ENCODE results near the gene FOLR3. TPM values are rescaled to one million over a fixed set of nuclear protein-coding genes. Genes with fewer than 3 reads are reported as not detected.

Gene FOLR3
- total and polyA plus RNA-seq, 2 experiments from 2014 or later = not detected

- DNase-seq (ENCODE audit: low spot score) (no peak), ATAC-seq (no peak)
- Histone ChIP-seq H4K20me1 (replicated peaks; ENCODE audit: insufficient read depth) (no peaks in the 10 kb centered on the region), H3K27ac (ENCODE audit: low read depth) (no peak overlapping the region), H3K4me1 (ENCODE audit: insufficient read depth) (no peaks in the 10 kb centered on the region), H3K27me3 (ENCODE audit: insufficient read depth) (no peaks in the 10 kb centered on the region), H3K9me2 (ENCODE audit: insufficient read depth) (0 out of 2 replicates have a peak, but pooled peaks cover 3% of the 10 kb centered on the region), H3K4me3 (no peak overlapping the region), H2AFZ (no peak overlapping the region), H3K4me2 (no peak overlapping the region), H3F3A (replicated peaks; ENCODE audit: low read depth) (no peaks in the 10 kb centered on the region), H3K36me3 (ENCODE audit: insufficient read depth) (no peaks in the 10 kb centered on the region; the same call in 1 of the 2 replicates), H3K79me2 (replicated peaks; ENCODE audit: insufficient read depth) (no peaks in the 10 kb centered on the region)
- TF ChIP-seq EZH2 (IDR thresholded peaks at IDR 0.05; ENCODE audit: low read depth, unreplicated experiment) = no peak
- no peak for TF ChIP-seq JUNB (IDR thresholded peaks at IDR 0.05; ENCODE audit: unreplicated experiment)
- no peak for TF ChIP-seq ZNF114 (CRISPR knock-in tag; IDR thresholded peaks at IDR 0.05)
- Mint-ChIP-seq H3K27ac (no peak overlapping the region), H3K9me3 (peaks cover 34% of the 10 kb centered on the region), H3K4me3 (no peak overlapping the region), H3K36me3 (ENCODE audit: low read depth) (peaks cover 5% of the 10 kb centered on the region; the same call in 2 of the 3 replicates), H3K4me1 (no peaks in the 10 kb centered on the region), H3K27me3 (ENCODE audit: insufficient read depth, low read depth, poor library complexity) (peaks cover 8% of the 10 kb centered on the region)
Observed at GRCh38 chr11:72123117-72123653, 12.3 kb upstream of the FOLR3 start.

GRCh38 chr11:72124046-72124445 lies 11.5 kb upstream of the FOLR3 start:
- no peak for DNase-seq (ENCODE audit: low spot score)
- no peaks in the 10 kb centered on the region; the same call in 1 of the 2 replicates for H3K36me3 ChIP-seq (ENCODE audit: insufficient read depth)
- H3F3A ChIP-seq (replicated peaks; ENCODE audit: low read depth) = no peaks in the 10 kb centered on the region
- H3K27me3 ChIP-seq (ENCODE audit: insufficient read depth) = no peaks in the 10 kb centered on the region
- no peak overlapping the region for H2AFZ ChIP-seq
- Mint-ChIP-seq H3K4me1 (no peaks in the 10 kb centered on the region), H3K36me3 (ENCODE audit: low read depth) (peaks cover 13% of the 10 kb centered on the region), H3K9me3 (peaks cover 43% of the 10 kb centered on the region), H3K4me3 (no peak overlapping the region), H3K27ac (no peak overlapping the region), H3K27me3 (ENCODE audit: insufficient read depth, low read depth, poor library complexity) (peaks cover 11% of the 10 kb centered on the region)
- no peak overlapping the region for H3K4me2 ChIP-seq
- ATAC-seq = no peak
- H4K20me1 ChIP-seq (replicated peaks; ENCODE audit: insufficient read depth) = no peaks in the 10 kb centered on the region
- H3K79me2 ChIP-seq (replicated peaks; ENCODE audit: insufficient read depth) = no peaks in the 10 kb centered on the region
- no peak overlapping the region for H3K4me3 ChIP-seq
- no peak overlapping the region for H3K27ac ChIP-seq (ENCODE audit: low read depth)
- no peaks in the 10 kb centered on the region for H3K4me1 ChIP-seq (ENCODE audit: insufficient read depth)
- H3K9me2 ChIP-seq (ENCODE audit: insufficient read depth) = 0 out of 2 replicates have a peak, but pooled peaks cover 3% of the 10 kb centered on the region
- TF ChIP-seq NANOG (IDR thresholded peaks at IDR 0.05; ENCODE audit: borderline replicate concordance) (no peak), REST (IDR thresholded peaks at IDR 0.05; ENCODE audit: unreplicated experiment) (no peak), POLR2AphosphoS5 (IDR thresholded peaks at IDR 0.05; ENCODE audit: low read depth) (no peak), EZH2 (IDR thresholded peaks at IDR 0.05; ENCODE audit: low read depth, unreplicated experiment) (no peak), ZNF462 (CRISPR knock-in tag; IDR thresholded peaks at IDR 0.05) (no peak), JUNB (IDR thresholded peaks at IDR 0.05; ENCODE audit: unreplicated experiment) (no peak), EZH2phosphoT487 (IDR thresholded peaks at IDR 0.05; ENCODE audit: unreplicated experiment) (no peak), CTCF (conservative IDR thresholded peaks at IDR 0.05; ENCODE audit: low read depth in 2 of 2) (no peak), STAT1 (IDR thresholded peaks at IDR 0.05; ENCODE audit: unreplicated experiment) (no peak)

All from GM23338 (cell line).